IPS-15b (cell line): ENCODE results near the gene C1orf216.
"Not testable (repeated sequence)": the region's sequence is repeated elsewhere in the genome, so short reads cannot be mapped to it uniquely, and the experiment has no call there.

Experiments
- H3K27me3 ChIP-seq: one replicate; pipeline ENCODE4 v1.6.1; 2013; ENCODE audit warnings: low read length; ENCODE audit not compliant: control insufficient read depth, insufficient read depth
- H3K36me3 ChIP-seq: one replicate; pipeline ENCODE4 v1.6.1; 2013; ENCODE audit warnings: low read length; ENCODE audit not compliant: control insufficient read depth, insufficient read depth
- H3K4me1 ChIP-seq: one replicate; pipeline ENCODE4 v1.6.1; 2013; ENCODE audit warnings: mild to moderate bottlenecking, low read length; ENCODE audit not compliant: control insufficient read depth, insufficient read depth
- H3K4me3 ChIP-seq: one replicate; pipeline ENCODE4 v1.5.1; 2013; ENCODE audit warnings: low read depth, low read length
- H3K9ac ChIP-seq: one replicate; pipeline ENCODE4 v1.6.1; 2013; ENCODE audit warnings: low read depth, mild to moderate bottlenecking, low read length
- H3K9me3 ChIP-seq: one replicate; pipeline ENCODE4 v1.6.1; 2013; ENCODE audit warnings: mild to moderate bottlenecking, low read length; ENCODE audit not compliant: control insufficient read depth, insufficient read depth

C1orf216 gene

GRCh38 chr1:35692317-35692716, 26.4 kb downstream of the C1orf216 start:
- H3K36me3 ChIP-seq, result no peaks in the 10 kb centered on the region
- no peaks in the 10 kb centered on the region for H3K9me3 ChIP-seq
- H3K4me1 ChIP-seq, result peaks cover 2% of the 10 kb centered on the region
- H3K4me3 ChIP-seq, result no peak overlapping the region
- H3K27me3 ChIP-seq, result peaks cover 3% of the 10 kb centered on the region
- no peak overlapping the region for H3K9ac ChIP-seq

- Histone ChIP-seq H3K9me3 (no peaks in the 10 kb centered on the region), H3K27me3 (peaks cover 3% of the 10 kb centered on the region), H3K4me1 (peaks cover 2% of the 10 kb centered on the region)
Measured at GRCh38 chr1:35691571-35692220, 27.0 kb downstream of the C1orf216 start.

GRCh38 chr1:35691080-35691479, 27.6 kb downstream of the C1orf216 start:
- Histone ChIP-seq H3K4me3 (no peak overlapping the region), H3K27me3 (peaks cover 3% of the 10 kb centered on the region), H3K9ac (no peak overlapping the region), H3K9me3 (no peaks in the 10 kb centered on the region), H3K4me1 (peaks cover 2% of the 10 kb centered on the region), H3K36me3 (no peaks in the 10 kb centered on the region)

More at GRCh38 chr1:35691571-35692220, 27.0 kb downstream of the C1orf216 start:
- Histone ChIP-seq H3K4me3 (no peak overlapping the region), H3K36me3 (no peaks in the 10 kb centered on the region), H3K9ac (no peak overlapping the region)

- H3K9me3 ChIP-seq, H3K9ac ChIP-seq, H3K4me3 ChIP-seq, H3K36me3 ChIP-seq, H3K4me1 ChIP-seq, H3K27me3 ChIP-seq: not testable (repeated sequence)
Measured at GRCh38 chr1:35690103-35690502, 28.6 kb downstream of the C1orf216 start.

- Histone ChIP-seq H3K36me3 (no peaks in the 10 kb centered on the region), H3K9me3 (no peaks in the 10 kb centered on the region), H3K4me3 (no peak overlapping the region), H3K9ac (no peak overlapping the region), H3K4me1 (peaks cover 2% of the 10 kb centered on the region), H3K27me3 (peaks cover 6% of the 10 kb centered on the region)
Measured at GRCh38 chr1:35688161-35688560, 30.5 kb downstream of the C1orf216 start.

- Histone ChIP-seq H3K9me3 (no peaks in the 10 kb centered on the region), H3K36me3 (no peaks in the 10 kb centered on the region), H3K4me1 (no peaks in the 10 kb centered on the region), H3K4me3 (no peak overlapping the region), H3K9ac (no peak overlapping the region), H3K27me3 (peaks cover 3% of the 10 kb centered on the region)
Measured at GRCh38 chr1:35683012-35683411, 35.7 kb downstream of the C1orf216 start.

- Histone ChIP-seq H3K9me3 (no peaks in the 10 kb centered on the region), H3K4me3 (no peak overlapping the region), H3K9ac (no peak overlapping the region), H3K4me1 (no peaks in the 10 kb centered on the region), H3K27me3 (peaks cover 3% of the 10 kb centered on the region), H3K36me3 (no peaks in the 10 kb centered on the region)
Measured at GRCh38 chr1:35680271-35680670, 38.4 kb downstream of the C1orf216 start.

GRCh38 chr1:35675773-35676172, 42.9 kb downstream of the C1orf216 start:
- Histone ChIP-seq H3K4me1 (no peaks in the 10 kb centered on the region), H3K27me3 (no peaks in the 10 kb centered on the region), H3K9ac (no peak overlapping the region), H3K9me3 (no peaks in the 10 kb centered on the region), H3K36me3 (no peaks in the 10 kb centered on the region), H3K4me3 (no peak overlapping the region)

- no peaks in the 10 kb centered on the region for H3K9me3 ChIP-seq
- H3K4me3 ChIP-seq, result no peak overlapping the region
- no peak overlapping the region for H3K9ac ChIP-seq
- no peaks in the 10 kb centered on the region for H3K27me3 ChIP-seq
- H3K36me3 ChIP-seq, result no peaks in the 10 kb centered on the region
- no peaks in the 10 kb centered on the region for H3K4me1 ChIP-seq
Measured at GRCh38 chr1:35674111-35674510, 44.6 kb downstream of the C1orf216 start.

- no peak overlapping the region for H3K9ac ChIP-seq
- no peaks in the 10 kb centered on the region for H3K9me3 ChIP-seq
- no peaks in the 10 kb centered on the region for H3K4me1 ChIP-seq
- H3K4me3 ChIP-seq, result no peak overlapping the region
- no peaks in the 10 kb centered on the region for H3K36me3 ChIP-seq
- H3K27me3 ChIP-seq, result no peaks in the 10 kb centered on the region
Measured at GRCh38 chr1:35672116-35672515, 46.6 kb downstream of the C1orf216 start.

GRCh38 chr1:35668506-35668905, 50.2 kb downstream of the C1orf216 start:
- Histone ChIP-seq H3K9ac (no peak overlapping the region), H3K4me3 (no peak overlapping the region), H3K4me1 (no peaks in the 10 kb centered on the region), H3K27me3 (no peaks in the 10 kb centered on the region), H3K36me3 (no peaks in the 10 kb centered on the region), H3K9me3 (no peaks in the 10 kb centered on the region)

GRCh38 chr1:35666916-35667315, 51.8 kb downstream of the C1orf216 start:
- no peaks in the 10 kb centered on the region for H3K36me3 ChIP-seq
- no peaks in the 10 kb centered on the region for H3K27me3 ChIP-seq
- no peak overlapping the region for H3K9ac ChIP-seq
- no peaks in the 10 kb centered on the region for H3K9me3 ChIP-seq
- no peaks in the 10 kb centered on the region for H3K4me1 ChIP-seq
- no peak overlapping the region for H3K4me3 ChIP-seq
